Lower leg skin (tissue), 4 donors: ENCODE measurements around the gene GABRA6. TPM values are rescaled to one million over a fixed set of nuclear protein-coding genes. Genes with fewer than 3 reads are reported as not detected.

Experiments used
- DNase-seq, 2 donors: peaks; one replicate each; pipeline ENCODE4 v3.0.0-alpha.2; 2019; ENCODE audit warnings: low spot score in 2 of 2
- H3K4me3 ChIP-seq: fragments of 200-600 bp; sonication (generic); 2 replicates; pipeline ENCODE4 v1.5.1; 2017; ENCODE audit warnings: mild to moderate bottlenecking, low read depth; ENCODE audit not compliant: poor library complexity, severe bottlenecking
- POLR2A ChIP-seq, 2 donors: fragments of 450-650 bp; IDR thresholded peaks; one replicate each; pipeline ENCODE4 v1.6.1; 2016 to 2017; ENCODE audit warnings: antibody characterized with exemption in 2 of 2, mild to moderate bottlenecking in 1 of 2, moderate library complexity in 1 of 2
- WGBS, 2 donors: methylation state at CpG; one replicate each; pipeline ENCODE4 v1.1.5; 2018; 5-methylcytosine and 5-hydroxymethylcytosine counted together
- intact Hi-C: fragments of 100-400 bp; cut with DNase I; formaldehyde crosslinking; loops from one replicate; pipeline ENCODE4 v1.15.0; 2023; ENCODE audit warnings: low total_unique reads
- total RNA-seq, 4 donors: library from RNA; depleted of rRNA; stranded (reverse); fragments of >200 nt; gene quantifications; one replicate each; pipeline ENCODE4 v1.1.0, GENCODE V29; 2016
- TF ChIP-seq, protein P1 (sequence below), 3 donors: fragments of 450-650 bp; IDR thresholded peaks; one replicate each; pipeline ENCODE4 v1.5.1; 2016; ENCODE audit warnings: antibody characterized with exemption in 3 of 3, mild to moderate bottlenecking in 3 of 3, moderate library complexity in 2 of 3

Gene GABRA6
- total RNA-seq, 4 donors from 2014 or later: not detected

DNA sequence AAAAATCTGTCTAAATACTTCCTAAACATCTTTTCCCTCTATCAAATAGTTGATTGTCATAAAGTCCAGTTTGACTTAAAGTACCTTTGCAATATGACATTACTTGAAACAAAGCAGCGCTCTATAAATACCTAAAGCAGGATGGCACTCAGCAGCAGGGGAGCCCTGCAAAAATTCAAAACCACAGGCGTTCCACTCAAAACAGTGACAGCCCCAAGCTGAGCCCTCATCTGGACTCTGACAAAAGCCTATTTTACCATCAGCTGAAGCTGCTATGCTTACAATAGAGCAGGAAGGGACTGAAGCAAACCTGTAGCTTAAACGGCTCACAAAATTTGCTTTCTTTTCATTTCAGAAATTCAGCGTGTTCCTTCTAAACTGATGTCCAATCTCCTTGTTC is 11.5 kb downstream of the GABRA6 start:
- intact Hi-C loops: no loop called here
- WGBS, 2 donors: 77 to 78% methylated on average over 4 of the region's 4 CpGs
- no peak for TF ChIP-seq POLR2A (IDR thresholded peaks at IDR 0.05)
- TF ChIP-seq, protein P1, sequence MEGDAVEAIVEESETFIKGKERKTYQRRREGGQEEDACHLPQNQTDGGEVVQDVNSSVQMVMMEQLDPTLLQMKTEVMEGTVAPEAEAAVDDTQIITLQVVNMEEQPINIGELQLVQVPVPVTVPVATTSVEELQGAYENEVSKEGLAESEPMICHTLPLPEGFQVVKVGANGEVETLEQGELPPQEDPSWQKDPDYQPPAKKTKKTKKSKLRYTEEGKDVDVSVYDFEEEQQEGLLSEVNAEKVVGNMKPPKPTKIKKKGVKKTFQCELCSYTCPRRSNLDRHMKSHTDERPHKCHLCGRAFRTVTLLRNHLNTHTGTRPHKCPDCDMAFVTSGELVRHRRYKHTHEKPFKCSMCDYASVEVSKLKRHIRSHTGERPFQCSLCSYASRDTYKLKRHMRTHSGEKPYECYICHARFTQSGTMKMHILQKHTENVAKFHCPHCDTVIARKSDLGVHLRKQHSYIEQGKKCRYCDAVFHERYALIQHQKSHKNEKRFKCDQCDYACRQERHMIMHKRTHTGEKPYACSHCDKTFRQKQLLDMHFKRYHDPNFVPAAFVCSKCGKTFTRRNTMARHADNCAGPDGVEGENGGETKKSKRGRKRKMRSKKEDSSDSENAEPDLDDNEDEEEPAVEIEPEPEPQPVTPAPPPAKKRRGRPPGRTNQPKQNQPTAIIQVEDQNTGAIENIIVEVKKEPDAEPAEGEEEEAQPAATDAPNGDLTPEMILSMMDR (IDR thresholded peaks at IDR 0.05): no peak
- no peak overlapping the region for H3K4me3 ChIP-seq
- no peak for DNase-seq

- WGBS, 2 donors: 70 to 83% methylated on average over 4 of the region's 4 CpGs
- intact Hi-C loops: no loop called here
- DNase-seq: no peak
- no peak overlapping the region for H3K4me3 ChIP-seq
- TF ChIP-seq, protein P1 (IDR thresholded peaks at IDR 0.05): no peak
- no peak for TF ChIP-seq POLR2A (IDR thresholded peaks at IDR 0.05)
Measured at GRCh38 chr5:161700065-161700464, 14.5 kb downstream of the GABRA6 start.

DNA sequence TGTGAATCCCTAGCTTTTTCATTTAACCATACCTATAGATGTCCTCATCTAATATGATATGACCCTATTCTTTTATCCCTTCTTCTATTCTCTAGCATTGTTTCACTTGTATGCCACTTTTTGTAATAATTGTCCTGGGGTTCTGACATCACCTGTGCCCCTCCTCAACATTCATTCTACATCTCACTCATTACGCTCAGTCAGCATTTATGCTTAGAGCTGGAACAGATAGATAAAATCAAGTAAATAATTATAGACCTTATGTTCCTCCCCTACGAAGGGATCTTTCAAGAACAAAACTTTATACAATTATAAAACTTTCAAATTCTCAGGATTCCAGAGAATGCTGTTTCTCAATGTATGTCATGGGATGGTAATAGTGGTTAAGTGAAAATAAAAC is 18.0 kb downstream of the GABRA6 start:
- 84 to 85% methylated on average over 2 of the region's 2 CpGs for WGBS, 2 donors
- no peak for DNase-seq
- H3K4me3 ChIP-seq: no peak overlapping the region
- intact Hi-C loops: no loop called here
- TF ChIP-seq, protein P1 (IDR thresholded peaks at IDR 0.05): no peak
- TF ChIP-seq POLR2A (IDR thresholded peaks at IDR 0.05): no peak

GRCh38 chr5:161707382-161707781 is 21.9 kb downstream of the GABRA6 start:
- DNase-seq: no peak
- TF ChIP-seq, protein P1 (IDR thresholded peaks at IDR 0.05): no peak
- TF ChIP-seq POLR2A (IDR thresholded peaks at IDR 0.05): no peak
- intact Hi-C loops: no loop called here
- 53 to 59% methylated on average over 1 of the region's 1 CpG for WGBS, 2 donors
- no peak overlapping the region for H3K4me3 ChIP-seq

GRCh38 chr5:161709239-161709638 is 23.7 kb downstream of the GABRA6 start:
- no peak for TF ChIP-seq POLR2A (IDR thresholded peaks at IDR 0.05)
- TF ChIP-seq, protein P1 (IDR thresholded peaks at IDR 0.05): no peak
- no peak for DNase-seq
- 81 to 85% methylated on average over 5 of the region's 5 CpGs for whole genome bisulfite sequencing, 2 donors
- H3K4me3 ChIP-seq: no peak overlapping the region
- intact Hi-C loops: no loop called here

- intact Hi-C loops: no loop called here
- no peak for TF ChIP-seq POLR2A (IDR thresholded peaks at IDR 0.05)
- TF ChIP-seq, protein P1 (IDR thresholded peaks at IDR 0.05): no peak
- 49 to 56% methylated on average over 2 of the region's 2 CpGs for WGBS, 2 donors
- H3K4me3 ChIP-seq: no peak overlapping the region
- DNase-seq: no peak
Measured at GRCh38 chr5:161713042-161713441, 27.5 kb downstream of the GABRA6 start.
